ENCODE data around the gene TUBB4B. TPM values are rescaled to one million over a fixed set of nuclear protein-coding genes. Genes with fewer than 3 reads are reported as not detected.

TUBB4B gene
- total and polyA plus RNA-seq, 2 donors: 57.9 to 239 TPM

- H3K27ac ChIP-seq (ENCODE audit: low read depth): peak overlapping the region; percentile 64
- 61% methylated on average over 36 of the region's 36 CpGs for WGBS
Measured at GRCh38 chr9:137217276-137218211, 23.5 kb upstream of the TUBB4B start.

GRCh38 chr9:137218212-137218753 lies 22.8 kb upstream of the TUBB4B start:
- Histone ChIP-seq H3K4me1 (ENCODE audit: insufficient read depth) (no peaks in the 10 kb centered on the region), H3K4me3 (ENCODE audit: low read depth, low read length) (no peak overlapping the region), H3K27ac (ENCODE audit: low read depth) (no peak overlapping the region), H3K36me3 (ENCODE audit: insufficient read depth) (no peaks in the 10 kb centered on the region)
- no peak for DNase-seq (ENCODE audit: extremely low spot score)
- 89% methylated on average over 30 of the region's 30 CpGs for WGBS

More at GRCh38 chr9:137217276-137218211, 23.5 kb upstream of the TUBB4B start:
- Histone ChIP-seq H3K4me1 (ENCODE audit: insufficient read depth) (no peaks in the 10 kb centered on the region), H3K4me3 (ENCODE audit: low read depth, low read length) (no peak overlapping the region), H3K36me3 (ENCODE audit: insufficient read depth) (no peaks in the 10 kb centered on the region)
- DNase-seq (ENCODE audit: extremely low spot score): no peak

- H3K27ac ChIP-seq (ENCODE audit: low read depth): no peak overlapping the region
- no peaks in the 10 kb centered on the region for H3K36me3 ChIP-seq (ENCODE audit: insufficient read depth)
- DNase-seq (ENCODE audit: extremely low spot score): no peak
- 72% methylated on average over 12 of the region's 12 CpGs for WGBS
- H3K4me1 ChIP-seq (ENCODE audit: insufficient read depth): no peaks in the 10 kb centered on the region
- H3K4me3 ChIP-seq (ENCODE audit: low read depth, low read length): no peak overlapping the region
Measured at GRCh38 chr9:137218754-137219271, 22.3 kb upstream of the TUBB4B start.

- Histone ChIP-seq H3K4me1 (ENCODE audit: insufficient read depth) (peaks cover 2% of the 10 kb centered on the region), H3K27ac (ENCODE audit: low read depth) (no peak overlapping the region), H3K4me3 (ENCODE audit: low read depth, low read length) (no peak overlapping the region), H3K36me3 (ENCODE audit: insufficient read depth) (no peaks in the 10 kb centered on the region)
- 91% methylated on average over 10 of the region's 10 CpGs for WGBS
- DNase-seq (ENCODE audit: extremely low spot score): no peak
Measured at GRCh38 chr9:137219757-137220316, 21.2 kb upstream of the TUBB4B start.

GRCh38 chr9:137220317-137221094 lies 20.6 kb upstream of the TUBB4B start:
- 89% methylated on average over 52 of the region's 52 CpGs for WGBS
- no peak for DNase-seq (ENCODE audit: extremely low spot score)
- Histone ChIP-seq H3K36me3 (ENCODE audit: insufficient read depth) (no peaks in the 10 kb centered on the region), H3K27ac (ENCODE audit: low read depth) (no peak overlapping the region), H3K4me1 (ENCODE audit: insufficient read depth) (peaks cover 2% of the 10 kb centered on the region), H3K4me3 (ENCODE audit: low read depth, low read length) (no peak overlapping the region)

- WGBS: 70% methylated on average over 14 of the region's 14 CpGs
- DNase-seq (ENCODE audit: extremely low spot score): no peak
- Histone ChIP-seq H3K4me3 (ENCODE audit: low read depth, low read length) (no peak overlapping the region), H3K27ac (ENCODE audit: low read depth) (no peak overlapping the region), H3K36me3 (ENCODE audit: insufficient read depth) (no peaks in the 10 kb centered on the region), H3K4me1 (ENCODE audit: insufficient read depth) (peaks cover 2% of the 10 kb centered on the region)
Measured at GRCh38 chr9:137221095-137221505, 20.0 kb upstream of the TUBB4B start.

- 5% methylated on average over 61 of the region's 61 CpGs for WGBS
- DNase-seq (ENCODE audit: extremely low spot score): no peak
- peaks cover 2% of the 10 kb centered on the region for H3K4me1 ChIP-seq (ENCODE audit: insufficient read depth)
- H3K27ac ChIP-seq (ENCODE audit: low read depth): no peak overlapping the region
- no peaks in the 10 kb centered on the region for H3K36me3 ChIP-seq (ENCODE audit: insufficient read depth)
- H3K4me3 ChIP-seq (ENCODE audit: low read depth, low read length): peak overlapping the region; percentile 49
Measured at GRCh38 chr9:137221506-137222111, 19.5 kb upstream of the TUBB4B start.

- 4% methylated on average over 85 of the region's 88 CpGs for WGBS
- peaks cover 2% of the 10 kb centered on the region for H3K4me1 ChIP-seq (ENCODE audit: insufficient read depth)
Measured at GRCh38 chr9:137222190-137223077, 18.7 kb upstream of the TUBB4B start, which contains the start of gene RNF208. TSS of gene RNF208 (minus strand) at chr9:137222240. CDS start at chr9:137221212, 1,028 bp downstream.

GRCh38 chr9:137223078-137223970 lies 17.8 kb upstream of the TUBB4B start:
- DNase-seq (ENCODE audit: extremely low spot score): peak; percentile 95
- Histone ChIP-seq H3K36me3 (ENCODE audit: insufficient read depth) (no peaks in the 10 kb centered on the region), H3K4me1 (ENCODE audit: insufficient read depth) (peaks cover 2% of the 10 kb centered on the region), H3K27ac (ENCODE audit: low read depth) (peak overlapping the region; percentile 93), H3K4me3 (ENCODE audit: low read depth, low read length) (peak overlapping the region; percentile 49)
- 1% methylated on average over 63 of the region's 63 CpGs for WGBS

More at GRCh38 chr9:137222190-137223077, 18.7 kb upstream of the TUBB4B start, which contains the start of gene RNF208:
- peak within 1 kb of the TSS; percentile 25 for H3K27ac ChIP-seq (ENCODE audit: low read depth)
- DNase-seq (ENCODE audit: extremely low spot score): no peak
- no peaks in the 10 kb centered on the region for H3K36me3 ChIP-seq (ENCODE audit: insufficient read depth)
- H3K4me3 ChIP-seq (ENCODE audit: low read depth, low read length): peak within 1 kb of the TSS; percentile 49

- Histone ChIP-seq H3K4me1 (ENCODE audit: insufficient read depth) (peaks cover 2% of the 10 kb centered on the region), H3K27ac (ENCODE audit: low read depth) (no peak within 1 kb of the TSS), H3K4me3 (ENCODE audit: low read depth, low read length) (no peak within 1 kb of the TSS), H3K36me3 (ENCODE audit: insufficient read depth) (no peaks in the 10 kb centered on the region)
- no peak for DNase-seq (ENCODE audit: extremely low spot score)
- 51% methylated on average over 23 of the region's 23 CpGs for WGBS
Measured at GRCh38 chr9:137224830-137225694, 16.0 kb upstream of the TUBB4B start, which contains the start of gene CYSRT1. TSS of gene CYSRT1 (plus strand) at chr9:137225174. CDS start at chr9:137225622, 448 bp downstream.

Data from urinary bladder (tissue), 4 donors.